Measurements from ENCODE around the gene CDK19.

GRCh38 chr6:110620065-110620464, 195.2 kb downstream of the CDK19 start:
- TF ChIP-seq, protein P1, sequence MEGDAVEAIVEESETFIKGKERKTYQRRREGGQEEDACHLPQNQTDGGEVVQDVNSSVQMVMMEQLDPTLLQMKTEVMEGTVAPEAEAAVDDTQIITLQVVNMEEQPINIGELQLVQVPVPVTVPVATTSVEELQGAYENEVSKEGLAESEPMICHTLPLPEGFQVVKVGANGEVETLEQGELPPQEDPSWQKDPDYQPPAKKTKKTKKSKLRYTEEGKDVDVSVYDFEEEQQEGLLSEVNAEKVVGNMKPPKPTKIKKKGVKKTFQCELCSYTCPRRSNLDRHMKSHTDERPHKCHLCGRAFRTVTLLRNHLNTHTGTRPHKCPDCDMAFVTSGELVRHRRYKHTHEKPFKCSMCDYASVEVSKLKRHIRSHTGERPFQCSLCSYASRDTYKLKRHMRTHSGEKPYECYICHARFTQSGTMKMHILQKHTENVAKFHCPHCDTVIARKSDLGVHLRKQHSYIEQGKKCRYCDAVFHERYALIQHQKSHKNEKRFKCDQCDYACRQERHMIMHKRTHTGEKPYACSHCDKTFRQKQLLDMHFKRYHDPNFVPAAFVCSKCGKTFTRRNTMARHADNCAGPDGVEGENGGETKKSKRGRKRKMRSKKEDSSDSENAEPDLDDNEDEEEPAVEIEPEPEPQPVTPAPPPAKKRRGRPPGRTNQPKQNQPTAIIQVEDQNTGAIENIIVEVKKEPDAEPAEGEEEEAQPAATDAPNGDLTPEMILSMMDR (IDR thresholded peaks at IDR 0.05): no peak
- TF ChIP-seq POLR2A (IDR thresholded peaks at IDR 0.05): no peak

Measured in testis (tissue), 2 donors.